Osteoblast (primary cell): Measurements from ENCODE around the gene ICE1. TPM values are rescaled to one million over a fixed set of nuclear protein-coding genes. Genes with fewer than 3 reads are reported as not detected.

ENCODE experiments used
- DNase-seq: peaks from one replicate; pipeline ENCODE4 v3.0.0; 2011; ENCODE audit warnings: low spot score, mixed read lengths; ENCODE audit not compliant: insufficient read length; ENCODE audit errors: missing footprints
- H2AFZ ChIP-seq: 2 replicates; pipeline ENCODE4 v1.6.0; 2011; ENCODE audit warnings: mild to moderate bottlenecking, low read length
- H3K27ac ChIP-seq: 2 replicates; pipeline ENCODE4 v1.5.1; 2011; ENCODE audit warnings: mild to moderate bottlenecking, low read depth, low read length, moderate library complexity
- H3K27me3 ChIP-seq: 2 replicates; pipeline ENCODE4 v1.6.0; 2012; ENCODE audit warnings: mild to moderate bottlenecking, control low read depth, inconsistent platforms, low read length, moderate library complexity; ENCODE audit not compliant: insufficient read depth
- H3K36me3 ChIP-seq: 2 replicates; pipeline ENCODE4 v1.5.1; 2011; ENCODE audit warnings: mild to moderate bottlenecking, low read length, control low read depth, moderate library complexity; ENCODE audit not compliant: insufficient read depth
- H3K4me1 ChIP-seq: 2 replicates; pipeline ENCODE4 v1.5.1; 2011; ENCODE audit warnings: mild to moderate bottlenecking, low read length, control low read depth, moderate library complexity; ENCODE audit not compliant: insufficient read depth
- H3K4me2 ChIP-seq: 2 replicates; pipeline ENCODE4 v1.6.0; 2011; ENCODE audit warnings: mild to moderate bottlenecking, low read length; ENCODE audit not compliant: insufficient read depth
- H3K4me3 ChIP-seq: fragments of 200-600 bp; sonication (generic); 3 replicates; pipeline ENCODE4 v1.5.1; 2012; ENCODE audit warnings: mild to moderate bottlenecking, low read length, inconsistent platforms; ENCODE audit not compliant: insufficient read depth
- H3K79me2 ChIP-seq: 2 replicates; pipeline ENCODE4 v1.6.0; 2012; ENCODE audit warnings: mild to moderate bottlenecking, low read length, control low read depth, inconsistent platforms; ENCODE audit not compliant: insufficient read depth
- H3K9me3 ChIP-seq: 2 replicates; pipeline ENCODE4 v1.5.1; 2011; ENCODE audit warnings: low read depth, low read length, control low read depth
- H4K20me1 ChIP-seq: 2 replicates; pipeline ENCODE4 v1.6.0; 2012; ENCODE audit warnings: mild to moderate bottlenecking, low read length, control low read depth; ENCODE audit not compliant: insufficient read depth
- total RNA-seq: library from RNA; depleted of rRNA; stranded (reverse); fragments of >200 nt; gene quantifications from 2 replicates; pipeline ENCODE4 v1.2.3, GENCODE V29; 2012
- TF ChIP-seq, protein P1 (sequence below): IDR thresholded peaks from 2 replicates; pipeline ENCODE4 v1.5.1; 2011; ENCODE audit warnings: mild to moderate bottlenecking, low read depth, low read length, moderate library complexity; ENCODE audit errors: extremely low read depth

Gene ICE1
- total RNA-seq, 1 donor, result 34.0 TPM

GRCh38 chr5:5521029-5521428 is 98.6 kb downstream of the ICE1 start:
- no peak overlapping the region for H3K27ac ChIP-seq
- TF ChIP-seq, protein P1, sequence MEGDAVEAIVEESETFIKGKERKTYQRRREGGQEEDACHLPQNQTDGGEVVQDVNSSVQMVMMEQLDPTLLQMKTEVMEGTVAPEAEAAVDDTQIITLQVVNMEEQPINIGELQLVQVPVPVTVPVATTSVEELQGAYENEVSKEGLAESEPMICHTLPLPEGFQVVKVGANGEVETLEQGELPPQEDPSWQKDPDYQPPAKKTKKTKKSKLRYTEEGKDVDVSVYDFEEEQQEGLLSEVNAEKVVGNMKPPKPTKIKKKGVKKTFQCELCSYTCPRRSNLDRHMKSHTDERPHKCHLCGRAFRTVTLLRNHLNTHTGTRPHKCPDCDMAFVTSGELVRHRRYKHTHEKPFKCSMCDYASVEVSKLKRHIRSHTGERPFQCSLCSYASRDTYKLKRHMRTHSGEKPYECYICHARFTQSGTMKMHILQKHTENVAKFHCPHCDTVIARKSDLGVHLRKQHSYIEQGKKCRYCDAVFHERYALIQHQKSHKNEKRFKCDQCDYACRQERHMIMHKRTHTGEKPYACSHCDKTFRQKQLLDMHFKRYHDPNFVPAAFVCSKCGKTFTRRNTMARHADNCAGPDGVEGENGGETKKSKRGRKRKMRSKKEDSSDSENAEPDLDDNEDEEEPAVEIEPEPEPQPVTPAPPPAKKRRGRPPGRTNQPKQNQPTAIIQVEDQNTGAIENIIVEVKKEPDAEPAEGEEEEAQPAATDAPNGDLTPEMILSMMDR, result no peak
- H2AFZ ChIP-seq, result no peak overlapping the region
- no peak for DNase-seq
- no peak overlapping the region for H3K4me2 ChIP-seq
- H3K36me3 ChIP-seq, result no peaks in the 10 kb centered on the region
- H3K4me1 ChIP-seq, result no peaks in the 10 kb centered on the region
- H4K20me1 ChIP-seq, result no peaks in the 10 kb centered on the region
- H3K4me3 ChIP-seq, result no peak overlapping the region
- no peaks in the 10 kb centered on the region for H3K79me2 ChIP-seq
- H3K27me3 ChIP-seq, result no peaks in the 10 kb centered on the region
- no peaks in the 10 kb centered on the region for H3K9me3 ChIP-seq

GRCh38 chr5:5521478-5521877 is 99.0 kb downstream of the ICE1 start:
- Histone ChIP-seq H3K4me3 (no peak overlapping the region), H3K9me3 (no peaks in the 10 kb centered on the region), H4K20me1 (no peaks in the 10 kb centered on the region), H3K4me2 (no peak overlapping the region), H3K79me2 (no peaks in the 10 kb centered on the region), H2AFZ (no peak overlapping the region), H3K4me1 (no peaks in the 10 kb centered on the region), H3K36me3 (no peaks in the 10 kb centered on the region), H3K27ac (no peak overlapping the region), H3K27me3 (no peaks in the 10 kb centered on the region)
- TF ChIP-seq, protein P1, result no peak
- DNase-seq, result no peak

DNA sequence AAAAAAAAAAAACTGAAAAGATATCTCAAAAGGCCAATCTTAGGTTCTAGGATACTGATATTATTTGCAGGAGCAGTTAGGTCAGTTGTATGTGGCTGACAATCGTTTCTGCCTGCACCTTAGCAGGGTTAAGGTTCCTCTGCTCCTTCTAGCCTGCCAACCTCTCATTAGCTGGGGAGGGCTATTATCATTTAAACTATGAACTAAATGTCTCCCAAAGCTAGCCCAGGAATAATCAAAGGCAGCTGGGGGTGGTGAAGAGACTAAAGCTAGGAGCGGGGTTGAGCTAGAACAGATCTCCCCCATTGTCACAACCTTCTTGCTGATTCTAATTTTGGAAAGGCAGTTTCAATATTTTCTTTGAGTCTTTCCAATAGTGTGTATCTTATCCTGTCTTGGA is 99.9 kb downstream of the ICE1 start:
- no peak overlapping the region for H3K4me2 ChIP-seq
- H3K79me2 ChIP-seq, result no peaks in the 10 kb centered on the region
- H3K9me3 ChIP-seq, result no peaks in the 10 kb centered on the region
- H2AFZ ChIP-seq, result no peak overlapping the region
- H3K27me3 ChIP-seq, result no peaks in the 10 kb centered on the region
- no peak overlapping the region for H3K27ac ChIP-seq
- no peaks in the 10 kb centered on the region for H3K36me3 ChIP-seq
- no peaks in the 10 kb centered on the region for H4K20me1 ChIP-seq
- H3K4me1 ChIP-seq, result no peaks in the 10 kb centered on the region
- H3K4me3 ChIP-seq, result no peak overlapping the region
- TF ChIP-seq, protein P1, result no peak
- no peak for DNase-seq

GRCh38 chr5:5523066-5523505 is 100.6 kb downstream of the ICE1 start:
- H2AFZ ChIP-seq, result peak overlapping the region; percentile 53
- H3K36me3 ChIP-seq, result no peaks in the 10 kb centered on the region
- H3K79me2 ChIP-seq, result no peaks in the 10 kb centered on the region
- DNase-seq, result no peak
- no peaks in the 10 kb centered on the region for H3K27me3 ChIP-seq
- TF ChIP-seq, protein P1, result no peak
- H3K9me3 ChIP-seq, result no peaks in the 10 kb centered on the region
- H3K4me3 ChIP-seq, result no peak overlapping the region
- no peaks in the 10 kb centered on the region for H3K4me1 ChIP-seq
- H3K4me2 ChIP-seq, result peak overlapping the region; percentile 53
- H4K20me1 ChIP-seq, result no peaks in the 10 kb centered on the region
- H3K27ac ChIP-seq, result no peak overlapping the region
